ENCODE data around the gene IQCF6.

GRCh38 chr3:51778554-51778953, 483 bp downstream of the IQCF6 start:
- TF ChIP-seq POLR2AphosphoS5 (IDR thresholded peaks at IDR 0.05; ENCODE audit: borderline replicate concordance, low read depth, low read length), result no peak
- no peak for TF ChIP-seq EZH2 (IDR thresholded peaks at IDR 0.05)
